H9 (cell line): ENCODE results near the gene ANKRD44. TPM values are rescaled to one million over a fixed set of nuclear protein-coding genes. Genes with fewer than 3 reads are reported as not detected.

Experiments used
- DNase-seq: peaks from one replicate; pipeline ENCODE4 v3.0.0-alpha.2; 2017
- H2AFZ ChIP-seq: one replicate; pipeline ENCODE4 v1.6.1; 2013; ENCODE audit warnings: mild to moderate bottlenecking, low read length, control low read depth, moderate library complexity
- H2AK5ac ChIP-seq: 2 replicates; pipeline ENCODE4 v1.6.1; 2013; ENCODE audit warnings: low read length, control low read depth, mixed read lengths; ENCODE audit not compliant: insufficient read length
- H2BK120ac ChIP-seq: one replicate; pipeline ENCODE4 v1.6.1; 2013; ENCODE audit warnings: low read depth, mild to moderate bottlenecking, low read length, control low read depth, inconsistent platforms; ENCODE audit not compliant: poor library complexity, severe bottlenecking
- H2BK12ac ChIP-seq: 2 replicates; pipeline ENCODE4 v1.6.1; 2013; ENCODE audit warnings: low read length, control low read depth, mixed read lengths, low read depth; ENCODE audit not compliant: insufficient read length
- H2BK15ac ChIP-seq: 2 replicates; pipeline ENCODE4 v1.6.1; 2013; ENCODE audit warnings: low read depth, low read length, control low read depth
- H2BK20ac ChIP-seq: one replicate; pipeline ENCODE4 v1.6.1; 2013; ENCODE audit warnings: low read depth, mild to moderate bottlenecking, low read length, control low read depth, inconsistent platforms; ENCODE audit not compliant: poor library complexity, severe bottlenecking
- H2BK5ac ChIP-seq: 2 replicates; pipeline ENCODE4 v1.6.1; 2013; ENCODE audit warnings: low read length, control low read depth, mixed read lengths; ENCODE audit not compliant: insufficient read length
- H3K14ac ChIP-seq: 2 replicates; pipeline ENCODE4 v1.6.1; 2013; ENCODE audit warnings: low read length, control low read depth; ENCODE audit not compliant: insufficient read depth
- H3K18ac ChIP-seq: 2 replicates; pipeline ENCODE4 v1.6.1; 2013; ENCODE audit warnings: low read depth, mild to moderate bottlenecking, mixed read lengths, low read length, control low read depth; ENCODE audit not compliant: insufficient read length
- H3K23ac ChIP-seq: 2 replicates; pipeline ENCODE4 v1.6.1; 2013; ENCODE audit warnings: low read length, control low read depth, mixed read lengths, low read depth; ENCODE audit not compliant: insufficient read length
- H3K23me2 ChIP-seq: 2 replicates; pipeline ENCODE4 v1.6.1; 2013; ENCODE audit warnings: low read depth, mild to moderate bottlenecking, mixed read lengths, low read length, control low read depth; ENCODE audit not compliant: insufficient read length, poor library complexity, severe bottlenecking
- H3K27ac ChIP-seq: 2 replicates; pipeline ENCODE4 v1.5.1; 2013; ENCODE audit warnings: low read length, control low read depth, mixed read lengths, low read depth; ENCODE audit not compliant: insufficient read length
- H3K27me3 ChIP-seq: 2 replicates; pipeline ENCODE4 v1.6.1; 2013; ENCODE audit warnings: low read length, control low read depth, inconsistent platforms; ENCODE audit not compliant: insufficient read depth
- H3K4ac ChIP-seq: 2 replicates; pipeline ENCODE4 v1.6.1; 2013; ENCODE audit warnings: low read depth, mild to moderate bottlenecking, control low read depth, inconsistent platforms, low read length, moderate library complexity
- H3K4me1 ChIP-seq: 2 replicates; pipeline ENCODE4 v1.6.1; 2013; ENCODE audit warnings: low read length, control low read depth, inconsistent platforms; ENCODE audit not compliant: insufficient read depth
- H3K4me2 ChIP-seq: 2 replicates; pipeline ENCODE4 v1.6.1; 2013; ENCODE audit warnings: low read length, control low read depth, mixed read lengths; ENCODE audit not compliant: insufficient read length, insufficient read depth
- H3K56ac ChIP-seq: 2 replicates; pipeline ENCODE4 v1.6.1; 2013; ENCODE audit warnings: low read depth, mild to moderate bottlenecking, mixed read lengths, low read length, control low read depth; ENCODE audit not compliant: insufficient read length
- H3K79me1 ChIP-seq: 2 replicates; pipeline ENCODE4 v1.6.1; 2013; ENCODE audit warnings: low read depth, mild to moderate bottlenecking, moderate library complexity, low read length, control low read depth, inconsistent platforms; ENCODE audit not compliant: insufficient read depth, poor library complexity, severe bottlenecking
- H3K79me2 ChIP-seq: 2 replicates; pipeline ENCODE4 v1.6.1; 2013; ENCODE audit warnings: low read length, control low read depth, inconsistent platforms; ENCODE audit not compliant: insufficient read depth
- H3K9ac ChIP-seq: 2 replicates; pipeline ENCODE4 v1.6.1; 2013; ENCODE audit warnings: low read length, control low read depth, mixed read lengths; ENCODE audit not compliant: insufficient read length; ENCODE audit errors: extremely low read depth
- H3K9me3 ChIP-seq: one replicate; pipeline ENCODE4 v1.6.1; 2013; ENCODE audit warnings: low read depth, low read length, inconsistent platforms; ENCODE audit not compliant: control insufficient read depth
- H3T11ph ChIP-seq: one replicate; pipeline ENCODE4 v1.6.1; 2013; ENCODE audit warnings: mild to moderate bottlenecking, low read length, control low read depth, inconsistent platforms
- H4K20me1 ChIP-seq: one replicate; pipeline ENCODE4 v1.6.1; 2013; ENCODE audit not compliant: control insufficient read depth, insufficient read length, insufficient read depth
- H4K5ac ChIP-seq: 2 replicates; pipeline ENCODE4 v1.6.1; 2013; ENCODE audit warnings: low read depth, mild to moderate bottlenecking, mixed read lengths, low read length, control low read depth; ENCODE audit not compliant: insufficient read length
- H4K8ac ChIP-seq: replicated peaks from 2 replicates; pipeline ENCODE4 v1.6.1; 2013; ENCODE audit warnings: low read length, control low read depth, mixed read lengths, low read depth; ENCODE audit not compliant: insufficient read length
- H4K91ac ChIP-seq: 2 replicates; pipeline ENCODE4 v1.6.1; 2013; ENCODE audit warnings: low read depth, mild to moderate bottlenecking, moderate library complexity, mixed read lengths, low read length, control low read depth; ENCODE audit not compliant: insufficient read length
- H3K27ac Mint-ChIP-seq, 3 experiments: 2 replicates in 2 of 3; 3 replicates in 1 of 3; pipeline ENCODE4 v1.8.0; 2020 to 2021; ENCODE audit warnings: mixed read lengths in 3 of 3, mild to moderate bottlenecking in 1 of 3, moderate library complexity in 1 of 3
- H3K27me3 Mint-ChIP-seq: 2 replicates; pipeline ENCODE4 v1.8.0; 2021; ENCODE audit warnings: low read depth, mild to moderate bottlenecking, moderate library complexity, mixed read lengths
- H3K36me3 Mint-ChIP-seq, 3 experiments: 2 replicates in 2 of 3; 3 replicates in 1 of 3; pipeline ENCODE4 v1.8.0; 2020 to 2021; ENCODE audit warnings: low read depth in 3 of 3, mixed read lengths in 3 of 3; ENCODE audit not compliant: insufficient read depth in 1 of 3
- H3K4me1 Mint-ChIP-seq, 2 experiments: 2 replicates each; pipeline ENCODE4 v1.8.0; 2020; ENCODE audit warnings: mixed read lengths in 2 of 2
- H3K4me3 Mint-ChIP-seq, 2 experiments: 2 replicates in 1 of 2; 3 replicates in 1 of 2; pipeline ENCODE4 v1.8.0; 2020 to 2021; ENCODE audit warnings: mild to moderate bottlenecking in 2 of 2, mixed read lengths in 2 of 2, moderate library complexity in 1 of 2
- H3K9me3 Mint-ChIP-seq, 2 experiments: 2 replicates in 1 of 2; 3 replicates in 1 of 2; pipeline ENCODE4 v1.8.0; 2020; ENCODE audit warnings: mild to moderate bottlenecking in 2 of 2, mixed read lengths in 2 of 2, moderate library complexity in 1 of 2
- WGBS: extraction: QIAGEN DNeasy Blood & Tissue Kit; methylation state at CpG from one replicate; pipeline ENCODE4 v1.1.7; 2013; ENCODE audit warnings: missing lambda C conversion rate, low lambda C conversion rate, mixed read lengths; ENCODE audit not compliant: insufficient read length; ENCODE audit errors: extremely low coverage; 5-methylcytosine and 5-hydroxymethylcytosine counted together
- total RNA-seq: library from RNA; stranded (reverse); gene quantifications from 2 replicates; pipeline ENCODE4 v1.2.1, GENCODE V29; 2021
- TF ChIP-seq, protein P1 (sequence below): fragments of 200-600 bp; sonication (generic); conservative IDR thresholded peaks from 3 replicates; pipeline ENCODE4 v1.8.0; 2021; ENCODE audit warnings: antibody characterized with exemption, mild to moderate bottlenecking

Gene ANKRD44
- total RNA-seq, 1 experiment from 2014 or later, result 1.9 TPM

DNA sequence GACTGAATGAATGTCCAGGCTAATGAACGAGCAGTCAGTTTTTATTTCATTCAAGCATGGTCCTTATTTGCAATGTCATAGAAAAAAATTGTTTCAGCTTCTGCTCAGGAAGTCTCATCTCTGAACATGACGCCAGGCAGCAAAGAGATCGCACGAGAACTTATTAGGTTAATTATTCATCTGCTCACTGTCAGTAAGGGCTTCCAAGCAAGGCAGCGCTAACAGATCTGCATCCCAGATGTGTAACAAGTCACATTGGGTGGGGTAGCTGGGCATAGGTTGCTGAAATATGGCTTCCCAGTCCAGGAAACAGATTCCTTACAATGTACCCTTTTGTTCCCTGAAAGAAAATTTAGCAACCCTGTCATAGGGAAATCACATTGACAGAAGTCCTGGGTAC lies 63.5 kb downstream of the ANKRD44 start:
- H3K79me1 ChIP-seq, result no peaks in the 10 kb centered on the region
- WGBS, result no CpG with 5 or more reads among the region's 5 CpGs
- H3K79me2 ChIP-seq, result no peaks in the 10 kb centered on the region
- no peak overlapping the region for H4K8ac ChIP-seq
- H2AFZ ChIP-seq, result no peak overlapping the region
- no peak overlapping the region for H2BK5ac ChIP-seq
- Mint-ChIP-seq H3K36me3 (no peaks in the 10 kb centered on the region), H3K4me3 (no peak overlapping the region), H3K27ac (no peak overlapping the region), H3K4me1 (no peaks in the 10 kb centered on the region), H3K9me3 (no peaks in the 10 kb centered on the region; a peak in 1 of 5 replicates), H3K27me3 (no peaks in the 10 kb centered on the region; the same call in 1 of the 2 replicates)
- H3K14ac ChIP-seq, result no peak overlapping the region
- H3K56ac ChIP-seq, result no peak overlapping the region
- H3K23me2 ChIP-seq, result no peaks in the 10 kb centered on the region
- TF ChIP-seq, protein P1, sequence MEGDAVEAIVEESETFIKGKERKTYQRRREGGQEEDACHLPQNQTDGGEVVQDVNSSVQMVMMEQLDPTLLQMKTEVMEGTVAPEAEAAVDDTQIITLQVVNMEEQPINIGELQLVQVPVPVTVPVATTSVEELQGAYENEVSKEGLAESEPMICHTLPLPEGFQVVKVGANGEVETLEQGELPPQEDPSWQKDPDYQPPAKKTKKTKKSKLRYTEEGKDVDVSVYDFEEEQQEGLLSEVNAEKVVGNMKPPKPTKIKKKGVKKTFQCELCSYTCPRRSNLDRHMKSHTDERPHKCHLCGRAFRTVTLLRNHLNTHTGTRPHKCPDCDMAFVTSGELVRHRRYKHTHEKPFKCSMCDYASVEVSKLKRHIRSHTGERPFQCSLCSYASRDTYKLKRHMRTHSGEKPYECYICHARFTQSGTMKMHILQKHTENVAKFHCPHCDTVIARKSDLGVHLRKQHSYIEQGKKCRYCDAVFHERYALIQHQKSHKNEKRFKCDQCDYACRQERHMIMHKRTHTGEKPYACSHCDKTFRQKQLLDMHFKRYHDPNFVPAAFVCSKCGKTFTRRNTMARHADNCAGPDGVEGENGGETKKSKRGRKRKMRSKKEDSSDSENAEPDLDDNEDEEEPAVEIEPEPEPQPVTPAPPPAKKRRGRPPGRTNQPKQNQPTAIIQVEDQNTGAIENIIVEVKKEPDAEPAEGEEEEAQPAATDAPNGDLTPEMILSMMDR, result no peak
- no peak overlapping the region for H3K4me2 ChIP-seq
- no peaks in the 10 kb centered on the region for H4K20me1 ChIP-seq
- H3K4me1 ChIP-seq, result no peaks in the 10 kb centered on the region; the same call in 1 of the 2 replicates
- no peak overlapping the region for H3K18ac ChIP-seq
- no peak overlapping the region for H2BK120ac ChIP-seq
- H2AK5ac ChIP-seq, result no peak overlapping the region
- H3K27ac ChIP-seq, result peak overlapping the region; percentile 30
- no peak overlapping the region for H3T11ph ChIP-seq
- H3K9me3 ChIP-seq, result no peaks in the 10 kb centered on the region
- no peak overlapping the region for H4K5ac ChIP-seq
- H3K9ac ChIP-seq, result no peak overlapping the region
- no peak for DNase-seq
- no peak overlapping the region for H2BK15ac ChIP-seq
- H3K23ac ChIP-seq, result no peak overlapping the region
- no peak overlapping the region for H4K91ac ChIP-seq
- no peak overlapping the region for H2BK20ac ChIP-seq
- H3K4ac ChIP-seq, result no peak overlapping the region
- no peak overlapping the region for H2BK12ac ChIP-seq
- no peaks in the 10 kb centered on the region for H3K27me3 ChIP-seq
